AG10803 (cell line): ENCODE measurements around the gene CDHR2.
A peak's percentile ranks its signal among the peaks of the same experiment; 100 is the strongest.

Experiments used
- DNase-seq: peaks from one replicate; pipeline ENCODE4 v3.0.0; 2010; ENCODE audit warnings: low read depth
- H3K4me3 ChIP-seq: 2 replicates; pipeline ENCODE4 v1.5.1; 2011; ENCODE audit warnings: mild to moderate bottlenecking, low read length, control low read depth
- TF ChIP-seq, protein P1 (sequence below): conservative IDR thresholded peaks from 2 replicates; pipeline ENCODE4 v1.5.1; 2011; ENCODE audit warnings: mild to moderate bottlenecking, low read length, control low read depth, inconsistent platforms

The CDHR2 gene, protein sequence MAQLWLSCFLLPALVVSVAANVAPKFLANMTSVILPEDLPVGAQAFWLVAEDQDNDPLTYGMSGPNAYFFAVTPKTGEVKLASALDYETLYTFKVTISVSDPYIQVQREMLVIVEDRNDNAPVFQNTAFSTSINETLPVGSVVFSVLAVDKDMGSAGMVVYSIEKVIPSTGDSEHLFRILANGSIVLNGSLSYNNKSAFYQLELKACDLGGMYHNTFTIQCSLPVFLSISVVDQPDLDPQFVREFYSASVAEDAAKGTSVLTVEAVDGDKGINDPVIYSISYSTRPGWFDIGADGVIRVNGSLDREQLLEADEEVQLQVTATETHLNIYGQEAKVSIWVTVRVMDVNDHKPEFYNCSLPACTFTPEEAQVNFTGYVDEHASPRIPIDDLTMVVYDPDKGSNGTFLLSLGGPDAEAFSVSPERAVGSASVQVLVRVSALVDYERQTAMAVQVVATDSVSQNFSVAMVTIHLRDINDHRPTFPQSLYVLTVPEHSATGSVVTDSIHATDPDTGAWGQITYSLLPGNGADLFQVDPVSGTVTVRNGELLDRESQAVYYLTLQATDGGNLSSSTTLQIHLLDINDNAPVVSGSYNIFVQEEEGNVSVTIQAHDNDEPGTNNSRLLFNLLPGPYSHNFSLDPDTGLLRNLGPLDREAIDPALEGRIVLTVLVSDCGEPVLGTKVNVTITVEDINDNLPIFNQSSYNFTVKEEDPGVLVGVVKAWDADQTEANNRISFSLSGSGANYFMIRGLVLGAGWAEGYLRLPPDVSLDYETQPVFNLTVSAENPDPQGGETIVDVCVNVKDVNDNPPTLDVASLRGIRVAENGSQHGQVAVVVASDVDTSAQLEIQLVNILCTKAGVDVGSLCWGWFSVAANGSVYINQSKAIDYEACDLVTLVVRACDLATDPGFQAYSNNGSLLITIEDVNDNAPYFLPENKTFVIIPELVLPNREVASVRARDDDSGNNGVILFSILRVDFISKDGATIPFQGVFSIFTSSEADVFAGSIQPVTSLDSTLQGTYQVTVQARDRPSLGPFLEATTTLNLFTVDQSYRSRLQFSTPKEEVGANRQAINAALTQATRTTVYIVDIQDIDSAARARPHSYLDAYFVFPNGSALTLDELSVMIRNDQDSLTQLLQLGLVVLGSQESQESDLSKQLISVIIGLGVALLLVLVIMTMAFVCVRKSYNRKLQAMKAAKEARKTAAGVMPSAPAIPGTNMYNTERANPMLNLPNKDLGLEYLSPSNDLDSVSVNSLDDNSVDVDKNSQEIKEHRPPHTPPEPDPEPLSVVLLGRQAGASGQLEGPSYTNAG (N-terminal part only)

DNA sequence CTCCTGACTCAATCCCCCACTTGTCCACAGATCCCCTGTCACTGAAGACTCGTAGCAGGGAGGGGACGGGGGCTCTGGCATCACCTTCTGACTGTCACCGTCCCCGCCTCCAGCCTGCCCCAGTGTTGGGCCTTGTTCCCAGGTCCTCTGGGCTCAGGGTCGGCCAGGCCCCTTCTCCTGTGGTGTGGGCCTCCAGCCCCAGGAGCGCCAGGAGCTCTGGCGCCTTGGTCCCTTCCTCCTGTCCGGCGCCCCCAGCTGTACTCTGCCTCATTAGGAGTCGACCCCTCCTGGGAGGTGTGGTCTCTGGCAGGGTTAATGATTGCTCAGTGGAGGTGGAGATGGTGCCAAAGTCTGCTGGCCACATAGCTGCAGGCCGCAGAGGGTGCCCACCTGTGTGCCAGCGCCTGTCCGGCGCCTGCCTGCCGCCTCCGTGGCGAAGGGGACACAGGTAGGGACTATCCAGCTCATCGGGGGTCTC lies at the start of gene CDHR2:
CDHR2 (plus strand) TSS at position 376 of the 478 bp plus-strand sequence. CDS start 16,011 bp downstream, outside the sequence.
- TF ChIP-seq, protein P1, sequence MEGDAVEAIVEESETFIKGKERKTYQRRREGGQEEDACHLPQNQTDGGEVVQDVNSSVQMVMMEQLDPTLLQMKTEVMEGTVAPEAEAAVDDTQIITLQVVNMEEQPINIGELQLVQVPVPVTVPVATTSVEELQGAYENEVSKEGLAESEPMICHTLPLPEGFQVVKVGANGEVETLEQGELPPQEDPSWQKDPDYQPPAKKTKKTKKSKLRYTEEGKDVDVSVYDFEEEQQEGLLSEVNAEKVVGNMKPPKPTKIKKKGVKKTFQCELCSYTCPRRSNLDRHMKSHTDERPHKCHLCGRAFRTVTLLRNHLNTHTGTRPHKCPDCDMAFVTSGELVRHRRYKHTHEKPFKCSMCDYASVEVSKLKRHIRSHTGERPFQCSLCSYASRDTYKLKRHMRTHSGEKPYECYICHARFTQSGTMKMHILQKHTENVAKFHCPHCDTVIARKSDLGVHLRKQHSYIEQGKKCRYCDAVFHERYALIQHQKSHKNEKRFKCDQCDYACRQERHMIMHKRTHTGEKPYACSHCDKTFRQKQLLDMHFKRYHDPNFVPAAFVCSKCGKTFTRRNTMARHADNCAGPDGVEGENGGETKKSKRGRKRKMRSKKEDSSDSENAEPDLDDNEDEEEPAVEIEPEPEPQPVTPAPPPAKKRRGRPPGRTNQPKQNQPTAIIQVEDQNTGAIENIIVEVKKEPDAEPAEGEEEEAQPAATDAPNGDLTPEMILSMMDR: no peak
- DNase-seq: no peak
- no peak within 1 kb of the TSS for H3K4me3 ChIP-seq

DNA sequence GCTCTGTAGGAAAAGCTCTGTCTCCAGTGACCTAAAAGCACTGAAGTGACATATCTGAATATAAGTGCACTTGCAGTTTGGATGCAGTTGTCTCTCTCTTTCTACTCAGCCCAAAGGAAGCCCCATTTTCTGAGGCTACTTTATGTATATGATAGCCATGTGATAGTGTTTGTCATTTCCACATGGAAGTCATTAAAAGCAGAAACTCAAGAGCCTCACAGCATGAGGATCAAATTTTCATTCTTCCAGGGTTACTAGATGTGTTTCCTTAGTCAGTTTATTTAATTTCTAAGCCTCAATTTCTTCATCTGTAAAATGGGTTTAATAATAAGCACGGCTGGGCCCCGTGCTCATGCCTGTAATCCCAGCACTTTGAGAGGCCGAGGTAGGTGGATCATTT lies 48.6 kb upstream of the CDHR2 start:
- DNase-seq: peak; percentile 9
- TF ChIP-seq, protein P1: no peak
- H3K4me3 ChIP-seq: no peak overlapping the region

DNA sequence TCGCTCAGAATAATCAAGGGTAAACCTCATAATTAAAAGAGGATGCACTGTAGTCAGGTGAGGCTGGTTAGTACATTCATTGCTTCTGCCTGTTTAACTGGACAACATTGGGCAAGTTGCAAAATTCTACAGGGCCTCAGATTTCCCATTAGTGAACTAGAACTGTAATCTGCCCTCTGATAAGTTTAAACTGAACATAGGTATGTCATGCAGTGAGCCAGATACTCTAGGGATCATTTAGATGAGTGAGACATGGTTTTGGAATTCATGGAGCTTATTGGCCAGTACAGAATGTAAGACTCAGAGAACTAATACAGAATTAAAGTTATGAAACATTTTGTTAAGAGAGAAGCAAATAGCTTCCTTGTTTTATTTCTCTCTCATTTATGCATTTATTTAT lies 47.8 kb upstream of the CDHR2 start:
- DNase-seq: peak; percentile 87
- TF ChIP-seq, protein P1: no peak
- no peak overlapping the region for H3K4me3 ChIP-seq

DNA sequence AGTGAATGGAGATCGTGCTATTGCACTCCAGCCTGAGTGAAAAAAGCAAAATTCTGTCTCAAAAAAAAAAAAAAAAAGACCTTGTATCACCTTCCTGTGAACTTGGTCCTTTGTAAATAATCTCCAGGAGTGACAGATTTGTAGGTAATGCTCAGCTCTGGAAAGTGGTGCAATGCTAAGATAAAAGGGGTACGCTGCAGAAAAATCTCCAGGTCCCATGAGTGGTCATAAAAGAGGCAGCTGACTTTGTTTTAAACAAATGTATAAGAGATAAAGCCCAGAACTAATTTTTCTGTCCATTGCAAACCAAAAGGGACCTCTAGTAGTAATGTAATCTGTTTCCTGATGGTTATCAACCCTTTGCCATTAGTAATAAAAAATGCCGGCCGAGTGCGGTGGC lies 45.6 kb upstream of the CDHR2 start:
- DNase-seq: no peak
- TF ChIP-seq, protein P1: no peak
- H3K4me3 ChIP-seq: no peak overlapping the region

DNA sequence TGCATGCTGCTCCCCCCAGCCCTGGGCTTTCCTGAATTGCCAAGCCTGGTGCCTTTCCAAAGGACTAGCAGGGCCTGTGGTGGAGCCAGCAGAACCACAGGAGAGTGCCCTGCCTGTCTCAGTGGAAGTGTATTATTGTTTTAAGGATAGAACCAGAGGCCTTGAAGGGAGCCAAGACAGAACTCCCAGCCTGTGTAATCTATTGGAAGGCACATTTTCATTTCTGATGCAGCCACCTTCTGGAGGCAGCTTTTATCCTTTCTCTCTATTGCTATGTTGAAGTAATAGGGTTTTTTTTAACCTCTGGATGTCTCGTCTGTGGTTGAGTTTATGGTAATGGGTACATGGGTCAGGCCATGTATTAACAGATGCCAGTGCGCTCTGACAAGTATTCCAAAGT lies 41.2 kb upstream of the CDHR2 start:
- no peak for DNase-seq

DNA sequence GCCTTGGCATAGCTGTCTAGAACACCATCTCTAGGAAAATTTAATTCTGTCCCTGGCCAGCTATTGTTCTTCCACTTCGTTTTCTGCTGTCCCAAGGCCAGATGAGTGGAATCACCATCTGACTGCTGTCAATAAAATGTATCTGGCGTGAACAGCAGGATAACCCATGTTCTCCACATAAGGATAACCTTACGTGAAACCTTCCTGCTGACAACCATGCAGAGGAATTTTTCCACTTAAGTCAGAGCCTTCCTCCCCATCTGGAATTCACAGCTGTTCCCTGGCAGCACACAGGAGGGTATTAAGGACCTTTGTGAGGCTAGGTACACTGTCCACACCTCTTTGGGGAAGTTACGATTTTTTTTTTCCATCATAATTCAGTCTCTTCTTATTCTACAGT lies 40.5 kb upstream of the CDHR2 start:
- DNase-seq: peak; percentile 29
- TF ChIP-seq, protein P1: no peak
- H3K4me3 ChIP-seq: no peak overlapping the region

More for the DNA sequence above, 41.2 kb upstream of the CDHR2 start:
- TF ChIP-seq, protein P1: no peak
- no peak overlapping the region for H3K4me3 ChIP-seq
